Esophagus squamous epithelium (tissue), 4 donors: Measurements from ENCODE around the gene FGFR3.

Experiments used
- CTCF ChIP-seq, 6 experiments: fragments of 450-650 bp in 4 of 6; fragments of 200-600 bp in 2 of 6; sonication (generic) in 2 of 6; IDR thresholded peaks; one replicate each; pipeline ENCODE4 v1.5.1; 2016 to 2019; ENCODE audit warnings: antibody characterized with exemption in 6 of 6, mild to moderate bottlenecking in 4 of 6, moderate library complexity in 4 of 6
- POLR2A ChIP-seq, 4 donors: fragments of 450-650 bp; IDR thresholded peaks; one replicate each; pipeline ENCODE4 v1.6.1; 2017; ENCODE audit warnings: antibody characterized with exemption in 4 of 4, mild to moderate bottlenecking in 4 of 4, moderate library complexity in 3 of 4

DNA sequence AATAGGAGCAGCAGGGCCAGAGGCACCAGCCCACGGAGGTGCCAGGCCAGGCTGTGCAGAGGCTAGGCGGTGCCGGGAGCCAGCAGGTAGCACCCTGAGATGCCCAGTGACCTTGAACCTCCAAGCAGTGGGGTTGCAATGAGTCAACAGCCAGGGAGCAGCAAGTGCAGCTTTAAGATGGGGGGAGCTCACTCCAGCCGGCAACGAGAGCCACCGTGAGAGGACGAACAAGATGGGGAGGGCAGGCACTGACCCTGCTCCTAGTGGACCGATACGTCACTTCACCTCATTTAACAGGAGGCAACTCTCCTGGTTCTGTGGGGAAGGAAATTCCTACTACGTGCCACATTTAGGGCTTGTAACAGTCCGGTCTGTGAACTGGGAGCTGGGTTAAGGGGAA is 58.1 kb downstream of the FGFR3 start:
- no peak for TF ChIP-seq POLR2A (IDR thresholded peaks at IDR 0.05)
- TF ChIP-seq CTCF (IDR thresholded peaks at IDR 0.05): no peak
